Measurements from ENCODE around the gene PRICKLE1. TPM values are rescaled to one million over a fixed set of nuclear protein-coding genes. Genes with fewer than 3 reads are reported as not detected.

Gene PRICKLE1
- total RNA-seq, 6 experiments from 2014 or later, result 3.7 to 10.0 (median 8.6) TPM

- peaks cover 56% of the 10 kb centered on the region for H3K36me3 Mint-ChIP-seq (ENCODE audit: low read depth)
- H3K9me3 Mint-ChIP-seq, result no peaks in the 10 kb centered on the region
- DNase-seq, result no peak
- H3K27me3 Mint-ChIP-seq (ENCODE audit: insufficient read depth), result peaks cover 4% of the 10 kb centered on the region
- H3K4me3 Mint-ChIP-seq, result no peak overlapping the region
- H3K27ac Mint-ChIP-seq, result no peak overlapping the region
- H3K4me1 Mint-ChIP-seq (ENCODE audit: low read depth), result peaks cover 7% of the 10 kb centered on the region
- TF ChIP-seq, protein P1, sequence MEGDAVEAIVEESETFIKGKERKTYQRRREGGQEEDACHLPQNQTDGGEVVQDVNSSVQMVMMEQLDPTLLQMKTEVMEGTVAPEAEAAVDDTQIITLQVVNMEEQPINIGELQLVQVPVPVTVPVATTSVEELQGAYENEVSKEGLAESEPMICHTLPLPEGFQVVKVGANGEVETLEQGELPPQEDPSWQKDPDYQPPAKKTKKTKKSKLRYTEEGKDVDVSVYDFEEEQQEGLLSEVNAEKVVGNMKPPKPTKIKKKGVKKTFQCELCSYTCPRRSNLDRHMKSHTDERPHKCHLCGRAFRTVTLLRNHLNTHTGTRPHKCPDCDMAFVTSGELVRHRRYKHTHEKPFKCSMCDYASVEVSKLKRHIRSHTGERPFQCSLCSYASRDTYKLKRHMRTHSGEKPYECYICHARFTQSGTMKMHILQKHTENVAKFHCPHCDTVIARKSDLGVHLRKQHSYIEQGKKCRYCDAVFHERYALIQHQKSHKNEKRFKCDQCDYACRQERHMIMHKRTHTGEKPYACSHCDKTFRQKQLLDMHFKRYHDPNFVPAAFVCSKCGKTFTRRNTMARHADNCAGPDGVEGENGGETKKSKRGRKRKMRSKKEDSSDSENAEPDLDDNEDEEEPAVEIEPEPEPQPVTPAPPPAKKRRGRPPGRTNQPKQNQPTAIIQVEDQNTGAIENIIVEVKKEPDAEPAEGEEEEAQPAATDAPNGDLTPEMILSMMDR (IDR thresholded peaks at IDR 0.05), result no peak
Observed at GRCh38 chr12:42446761-42447160, 142.8 kb downstream of the PRICKLE1 start.

DNA sequence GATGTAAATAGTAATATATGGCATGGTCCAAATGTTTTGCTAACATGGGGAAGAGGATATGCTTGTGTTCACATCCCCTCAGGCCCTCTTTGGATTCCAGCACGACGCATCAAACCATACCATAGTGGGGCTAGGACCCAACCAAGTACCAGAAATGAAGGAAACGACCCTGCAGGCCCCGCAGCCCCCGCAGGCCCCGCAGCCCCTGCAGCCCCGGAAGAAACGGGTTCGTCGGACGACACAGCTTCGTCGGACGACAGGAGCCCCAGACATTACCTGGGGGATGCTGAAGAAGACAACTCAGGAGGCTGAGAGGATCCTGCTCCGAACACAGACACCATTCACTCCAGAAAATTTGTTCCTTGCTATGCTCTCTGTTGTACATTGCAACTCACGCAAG lies 143.7 kb downstream of the PRICKLE1 start:
- H3K4me3 Mint-ChIP-seq, result no peak overlapping the region
- H3K4me1 Mint-ChIP-seq (ENCODE audit: low read depth), result peaks cover 7% of the 10 kb centered on the region
- DNase-seq, result no peak
- H3K9me3 Mint-ChIP-seq, result no peaks in the 10 kb centered on the region
- peaks cover 4% of the 10 kb centered on the region; the same call in 1 of the 2 replicates for H3K27me3 Mint-ChIP-seq (ENCODE audit: insufficient read depth)
- H3K36me3 Mint-ChIP-seq (ENCODE audit: low read depth), result peaks cover 58% of the 10 kb centered on the region
- TF ChIP-seq, protein P1 (IDR thresholded peaks at IDR 0.05), result no peak
- no peak overlapping the region for H3K27ac Mint-ChIP-seq

- Mint-ChIP-seq H3K36me3 (ENCODE audit: low read depth) (peaks cover 56% of the 10 kb centered on the region), H3K9me3 (no peaks in the 10 kb centered on the region), H3K27ac (no peak overlapping the region), H3K27me3 (ENCODE audit: insufficient read depth) (peaks cover 4% of the 10 kb centered on the region; the same call in 1 of the 2 replicates), H3K4me3 (no peak overlapping the region), H3K4me1 (ENCODE audit: low read depth) (no peaks in the 10 kb centered on the region; the same call in none of the 2 replicates)
- TF ChIP-seq, protein P1 (IDR thresholded peaks at IDR 0.05), result no peak
- no peak for DNase-seq
Observed at GRCh38 chr12:42444192-42444943, 145.2 kb downstream of the PRICKLE1 start.

DNA sequence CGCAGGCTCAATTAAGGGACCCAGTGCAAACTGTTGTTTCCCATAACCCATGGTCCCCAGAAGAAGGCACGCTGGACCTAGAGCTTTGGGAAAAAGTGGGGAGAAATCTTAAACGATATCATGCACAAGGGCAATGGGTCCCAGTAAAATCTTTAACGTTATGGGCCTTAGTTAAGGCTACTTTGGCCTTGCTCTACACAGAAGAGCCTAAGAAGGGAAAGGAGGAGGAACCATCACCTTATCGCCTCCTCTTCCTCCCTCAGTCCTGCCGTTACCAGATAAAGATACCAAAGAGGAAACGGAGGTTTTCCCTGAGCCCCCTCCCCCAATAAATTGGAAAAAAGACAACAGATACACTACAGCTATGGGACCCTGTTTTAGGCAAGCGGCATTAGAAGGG lies 146.7 kb downstream of the PRICKLE1 start:
- Mint-ChIP-seq H3K4me1 (ENCODE audit: low read depth) (no peaks in the 10 kb centered on the region; the same call in 1 of the 2 replicates), H3K4me3 (no peak overlapping the region), H3K9me3 (no peaks in the 10 kb centered on the region), H3K36me3 (ENCODE audit: low read depth) (peaks cover 42% of the 10 kb centered on the region), H3K27me3 (ENCODE audit: insufficient read depth) (peaks cover 4% of the 10 kb centered on the region; the same call in 1 of the 2 replicates), H3K27ac (no peak overlapping the region)
- TF ChIP-seq, protein P1 (IDR thresholded peaks at IDR 0.05), result no peak
- DNase-seq, result no peak

DNA sequence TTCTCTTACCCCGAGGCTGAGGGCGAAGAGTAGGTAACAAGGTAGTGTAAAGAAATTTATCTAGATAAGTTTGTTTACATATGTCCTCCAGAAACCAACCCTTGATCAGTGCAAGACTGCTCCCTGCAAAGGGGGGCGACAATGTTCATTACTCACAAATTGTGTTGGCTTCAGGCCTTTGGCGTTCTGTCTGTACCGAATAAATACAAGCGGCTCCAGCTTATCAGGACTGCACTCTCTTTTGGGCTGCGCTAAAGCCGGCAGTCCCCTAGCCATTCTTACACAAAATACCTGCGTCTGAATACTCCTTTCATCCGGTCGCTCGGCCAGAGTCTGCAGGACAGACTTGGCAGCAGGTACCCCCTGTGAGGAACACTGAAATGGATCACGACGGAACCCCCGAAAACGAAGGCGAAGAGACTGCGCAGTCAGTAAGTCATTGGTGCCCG lies 147.2 kb downstream of the PRICKLE1 start:
- H3K27ac Mint-ChIP-seq, result no peak overlapping the region
- no peaks in the 10 kb centered on the region for H3K9me3 Mint-ChIP-seq
- H3K27me3 Mint-ChIP-seq (ENCODE audit: insufficient read depth), result peaks cover 4% of the 10 kb centered on the region; the same call in 1 of the 2 replicates
- H3K36me3 Mint-ChIP-seq (ENCODE audit: low read depth), result peaks cover 40% of the 10 kb centered on the region
- H3K4me3 Mint-ChIP-seq, result no peak overlapping the region
- no peaks in the 10 kb centered on the region; the same call in 1 of the 2 replicates for H3K4me1 Mint-ChIP-seq (ENCODE audit: low read depth)
- no peak for DNase-seq
- TF ChIP-seq, protein P1 (IDR thresholded peaks at IDR 0.05), result no peak

Data from HFFc6 (cell line).